Measurements from ENCODE around the gene TDRD3.

GRCh38 chr13:60519496-60519895, 122.5 kb downstream of the TDRD3 start:
- TF ChIP-seq CTCF (conservative IDR thresholded peaks at IDR 0.05; ENCODE audit: low read depth in 2 of 2) (no peak), ZNF331 (CRISPR knock-in tag; IDR thresholded peaks at IDR 0.05; ENCODE audit: low read depth) (no peak), EZH2 (IDR thresholded peaks at IDR 0.05; ENCODE audit: low read depth, unreplicated experiment) (no peak), ZNF114 (CRISPR knock-in tag; IDR thresholded peaks at IDR 0.05) (no peak), POLR2AphosphoS5 (IDR thresholded peaks at IDR 0.05; ENCODE audit: low read depth) (no peak), JUNB (IDR thresholded peaks at IDR 0.05; ENCODE audit: unreplicated experiment) (no peak), EZH2phosphoT487 (IDR thresholded peaks at IDR 0.05; ENCODE audit: unreplicated experiment) (no peak), REST (IDR thresholded peaks at IDR 0.05; ENCODE audit: unreplicated experiment) (no peak)

All from GM23338 (cell line).